Pancreas (tissue), 10 donors: Measurements from ENCODE around the gene GCNT2. TPM values are rescaled to one million over a fixed set of nuclear protein-coding genes. Genes with fewer than 3 reads are reported as not detected.
A peak's percentile ranks its signal among the peaks of the same experiment; 100 is the strongest.

Experiments
- ATAC-seq, 4 donors: fragments of 200-7000 bp; cut with Tn5 transposase; one replicate each; pipeline versions ENCODE4 v1.8.0 to v1.9.1; 2020; ENCODE audit warnings: mild to moderate bottlenecking in 4 of 4, moderate library complexity in 4 of 4
- DNase-seq, 6 donors: peaks; one replicate each; pipeline ENCODE4 v3.0.0-alpha.2; 2020
- FAIRE-seq: peaks from 2 replicates; lab custom pipeline; 2012; peaks lifted over from hg19 to GRCh38; lab: Jason Lieb, UNC
- H3K27ac ChIP-seq, 4 donors: fragments of 200-600 bp; sonication (generic); 1 replicate in 3 of 4; 2 replicates in 1 of 4; pipeline versions ENCODE4 v1.5.0 to v1.8.0; 2020
- H3K27me3 ChIP-seq, 4 donors: fragments of 200-600 bp; one replicate each; pipeline ENCODE4 v1.8.0; 2021
- H3K36me3 ChIP-seq, 3 donors: fragments of 200-600 bp; sonication (generic) in 1 of 3; one replicate each; pipeline versions ENCODE4 v1.5.0 to v1.8.0; 2020 to 2021
- H3K4me1 ChIP-seq, 3 donors: fragments of 200-600 bp; one replicate each; pipeline ENCODE4 v1.8.0; 2021
- H3K4me3 ChIP-seq, 4 donors: fragments of 200-600 bp; sonication (generic) in 2 of 4; one replicate each; pipeline versions ENCODE4 v1.5.0 to v1.8.0; 2020 to 2021
- H3K9me3 ChIP-seq, 4 donors: fragments of 200-600 bp; one replicate each; pipeline ENCODE4 v1.8.0; 2021
- CTCF ChIP-seq, 4 donors: fragments of 200-600 bp; sonication (generic) in 3 of 4; IDR thresholded peaks; one replicate each; pipeline versions ENCODE4 v1.5.0 to v1.8.0; 2021; ENCODE audit warnings: antibody characterized with exemption in 4 of 4
- WGBS, 2 donors: extraction: QIAGEN DNeasy Blood & Tissue Kit; methylation state at CpG; one replicate each; pipeline ENCODE4 v1.1.7; 2013; 5-methylcytosine and 5-hydroxymethylcytosine counted together
- intact Hi-C, 3 donors: fragments of 100-400 bp; cut with DNase I; formaldehyde crosslinking; loops; one replicate each; pipeline versions ENCODE4 v1.11.1 to v1.14.2; 2022
- polyA plus RNA-seq, 2 donors: library from polyadenylated mRNA; stranded (reverse); fragments of 200-250 nt; gene quantifications; one replicate each; pipeline ENCODE4 v1.2.3, GENCODE V29; 2013
- total RNA-seq, 6 donors: library from RNA; stranded (reverse); fragmentation: NEBNext Ultra II Directional in 4 of 6; extraction: Animal tissue kit (Norgen Biotek cat#: 25700) in 4 of 6; gene quantifications; one replicate each; pipeline versions ENCODE4 v1.2.1 to v1.2.4, GENCODE V29; 2021 to 2023
- donor health status: healthy with polysubstance abuse.
- donor health status: DM: no; HTN: no; CAD: no; lungs with moderate emphysema.
- donor health status: DM: no; HTN: no; CAD: no.
- donor health status: control.
- donor health status: control.
- donor health status: Bipolar disorder and iron deficiency.
- donor health status: DM: yes; HTN: yes; CAD: no.
- donor health status: DM: no; HTN: no; CAD: no.
- donor health status: DM: no; HTN: no; CAD: no.
- donor health status: DM: yes; HTN: yes; CAD: no.

Gene GCNT2
- total and polyA plus RNA-seq, 8 donors = 0.91 to 8.3 (median 2.2) TPM

DNA sequence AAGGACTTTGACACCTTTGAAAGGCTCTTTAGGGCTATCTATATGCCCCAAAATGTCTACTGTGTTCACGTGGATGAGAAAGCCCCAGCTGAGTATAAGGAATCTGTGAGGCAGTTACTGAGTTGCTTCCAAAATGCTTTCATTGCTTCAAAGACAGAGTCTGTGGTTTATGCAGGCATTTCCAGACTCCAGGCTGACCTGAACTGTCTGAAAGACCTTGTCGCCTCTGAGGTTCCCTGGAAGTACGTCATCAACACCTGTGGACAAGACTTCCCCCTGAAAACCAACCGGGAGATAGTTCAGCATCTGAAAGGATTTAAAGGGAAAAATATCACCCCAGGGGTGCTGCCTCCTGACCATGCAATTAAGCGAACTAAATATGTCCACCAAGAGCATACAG, 65.2 kb downstream of the GCNT2 start:
- H3K4me3 ChIP-seq = no peak overlapping the region

DNA sequence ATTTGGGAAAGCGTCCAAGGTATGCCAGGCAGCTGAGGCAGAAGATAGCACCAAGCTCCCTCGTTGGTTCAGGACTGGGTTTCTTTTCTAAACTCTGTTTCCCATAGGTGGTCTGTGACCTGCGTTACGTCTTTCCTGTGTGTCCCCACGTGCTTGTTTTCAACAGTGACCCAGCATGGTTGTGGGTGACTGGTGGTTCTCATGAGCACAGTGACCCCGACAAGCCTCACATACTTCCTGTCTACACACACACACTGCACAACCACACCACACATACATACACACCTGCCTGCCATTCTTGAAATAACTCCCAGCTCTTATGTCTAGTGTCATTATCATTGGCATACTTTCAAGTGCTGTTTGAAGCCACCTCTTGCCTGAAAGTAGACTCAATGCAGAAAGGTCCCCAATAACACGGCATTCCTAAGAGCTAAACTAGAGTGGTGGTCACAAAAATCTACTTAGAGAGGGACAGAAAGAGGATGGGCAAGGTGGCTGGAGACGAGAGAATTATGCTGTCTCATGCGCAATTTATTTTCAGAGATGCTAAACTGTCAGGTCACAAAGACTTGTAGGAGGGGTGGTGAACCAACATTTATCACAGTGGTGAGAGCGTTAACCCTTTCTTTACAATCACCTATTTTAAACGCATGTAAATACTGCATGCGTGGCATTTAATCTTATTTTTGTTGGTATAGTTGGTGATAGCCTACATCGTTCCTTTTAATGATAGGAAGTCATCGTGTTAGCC, 66.7 kb downstream of the GCNT2 start:
- Histone ChIP-seq H3K9me3 (no peaks in the 10 kb centered on the region), H3K27ac (no peak overlapping the region), H3K36me3 (no peaks in the 10 kb centered on the region), H3K4me1 (peaks cover 0 to 17% (median 0%) of the 10 kb centered on the region in 3 donors), H3K4me3 (no peak overlapping the region), H3K27me3 (no peaks in the 10 kb centered on the region)
- WGBS, 2 donors = 74 to 79% methylated on average over 14 of the region's 14 CpGs
- intact Hi-C loops = no loop called here
- ATAC-seq (no peak), FAIRE-seq (no peak), DNase-seq (no peak)
- no peak for TF ChIP-seq CTCF (IDR thresholded peaks at IDR 0.05)

More for the DNA sequence above, 65.2 kb downstream of the GCNT2 start:
- no peak for ATAC-seq
- Histone ChIP-seq H3K9me3 (no peaks in the 10 kb centered on the region), H3K27me3 (no peaks in the 10 kb centered on the region), H3K27ac (no peak overlapping the region), H3K36me3 (no peaks in the 10 kb centered on the region), H3K4me1 (peaks cover 0 to 20% (median 0%) of the 10 kb centered on the region in 3 donors)
- no peak for DNase-seq
- no peak for TF ChIP-seq CTCF (IDR thresholded peaks at IDR 0.05)
- intact Hi-C loops = no loop called here
- FAIRE-seq = no peak
- 84 to 87% methylated on average over 5 of the region's 5 CpGs for WGBS, 2 donors

- Histone ChIP-seq H3K36me3 (no peaks in the 10 kb centered on the region), H3K4me3 (no peak overlapping the region), H3K27me3 (no peaks in the 10 kb centered on the region), H3K4me1 (peaks cover 0 to 8% (median 0%) of the 10 kb centered on the region in 3 donors), H3K27ac (no peak overlapping the region), H3K9me3 (no peaks in the 10 kb centered on the region)
- 92 to 95% methylated on average over 7 of the region's 7 CpGs for WGBS, 2 donors
- intact Hi-C loops = no loop called here
- ATAC-seq (no peak), FAIRE-seq (no peak), DNase-seq (no peak)
- no peak for TF ChIP-seq CTCF (IDR thresholded peaks at IDR 0.05)
Measured at GRCh38 chr6:10588562-10589428, 67.6 kb downstream of the GCNT2 start.

DNA sequence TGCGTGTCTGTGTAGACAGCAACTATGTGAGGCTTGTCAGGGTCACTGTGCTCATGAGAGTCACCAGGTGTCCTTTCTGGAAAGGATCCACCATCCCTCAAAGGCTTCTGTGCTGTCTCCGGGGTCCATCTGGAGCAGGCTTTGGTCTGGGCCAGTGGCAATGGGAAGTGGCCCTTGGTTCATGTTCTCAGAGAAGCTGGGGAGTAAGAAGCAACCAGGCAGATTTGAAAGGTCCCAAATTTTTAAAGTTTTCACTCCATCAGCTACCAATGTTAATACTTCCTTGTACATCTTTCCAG, 68.2 kb downstream of the GCNT2 start:
- intact Hi-C loops = no loop called here
- Histone ChIP-seq H3K27ac (no peak overlapping the region), H3K4me3 (no peak overlapping the region), H3K27me3 (no peaks in the 10 kb centered on the region), H3K4me1 (peaks cover 0 to 4% (median 0%) of the 10 kb centered on the region in 3 donors), H3K36me3 (no peaks in the 10 kb centered on the region), H3K9me3 (no peaks in the 10 kb centered on the region)
- TF ChIP-seq CTCF (IDR thresholded peaks at IDR 0.05) = no peak
- WGBS, 2 donors = 31 to 46% methylated on average over 2 of the region's 2 CpGs
- DNase-seq (peak in 1 of 6 donors; percentile 2), FAIRE-seq (no peak), ATAC-seq (peak in 1 of 4 donors; percentile 44)
